ENCODE data around the gene ZMAT1.
"Not testable (repeated sequence)": the region's sequence is repeated elsewhere in the genome, so short reads cannot be mapped to it uniquely, and the experiment has no call there.

ZMAT1 gene

GRCh38 chrX:101931488-101932248 lies at the start of gene ZMAT1:
TSS of gene ZMAT1 (minus strand) at chrX:101932027. CDS start at chrX:101932008, 19 bp downstream.
- DNase-seq (ENCODE audit: low spot score) = peak; percentile 92

DNA sequence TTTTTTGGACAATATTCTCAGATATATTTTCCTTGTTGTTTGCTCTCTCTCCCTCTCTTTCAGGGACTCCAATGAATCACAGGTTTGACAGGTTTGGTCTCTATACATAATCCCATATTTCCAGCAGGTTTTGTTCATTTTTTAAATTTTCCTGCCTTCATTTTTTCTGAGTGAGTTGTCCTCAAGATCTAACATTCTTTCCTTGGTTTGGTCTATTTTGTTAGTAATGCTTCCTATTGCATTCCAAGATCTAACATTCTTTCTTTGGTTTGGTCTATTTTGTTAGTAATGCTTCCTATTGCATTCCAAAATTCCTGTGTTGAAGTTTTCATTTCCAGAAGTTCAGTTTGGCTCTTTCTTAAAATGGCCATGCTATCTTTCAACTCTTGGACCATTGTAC lies 45.3 kb upstream of the ZMAT1 start:
- DNase-seq (ENCODE audit: low spot score) = no peak

- no peak for DNase-seq (ENCODE audit: low spot score)
Measured at GRCh38 chrX:101973066-101973465, 41.2 kb upstream of the ZMAT1 start.

- DNase-seq (ENCODE audit: low spot score) = not testable (repeated sequence)
Measured at GRCh38 chrX:101964923-101965539, 33.2 kb upstream of the ZMAT1 start.

- DNase-seq (ENCODE audit: low spot score) = no peak
Measured at GRCh38 chrX:101958139-101958538, 26.3 kb upstream of the ZMAT1 start.

DNA sequence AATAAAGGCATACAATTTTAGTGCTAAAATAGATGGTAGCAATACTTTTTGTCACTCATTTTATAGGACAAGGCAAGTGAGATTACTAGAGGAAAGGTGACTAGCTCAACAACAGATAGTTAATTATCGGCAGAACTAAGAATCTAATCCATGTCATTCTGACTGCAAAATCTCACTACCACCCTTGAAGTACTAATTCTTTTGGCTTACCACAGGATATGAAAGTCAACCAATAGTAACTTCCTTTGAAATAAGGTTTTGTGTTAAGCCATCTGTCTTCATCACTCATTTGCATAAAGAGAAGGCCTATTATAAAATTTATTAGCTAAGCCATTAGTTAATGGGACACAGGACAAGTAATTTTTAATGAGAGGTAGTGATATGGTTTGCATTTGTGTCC lies 25.3 kb upstream of the ZMAT1 start:
- no peak for DNase-seq (ENCODE audit: low spot score)

- no peak for DNase-seq (ENCODE audit: low spot score)
Measured at GRCh38 chrX:101956556-101956955, 24.7 kb upstream of the ZMAT1 start.

- DNase-seq (ENCODE audit: low spot score) = no peak
Measured at GRCh38 chrX:101950581-101950980, 18.8 kb upstream of the ZMAT1 start.

DNA sequence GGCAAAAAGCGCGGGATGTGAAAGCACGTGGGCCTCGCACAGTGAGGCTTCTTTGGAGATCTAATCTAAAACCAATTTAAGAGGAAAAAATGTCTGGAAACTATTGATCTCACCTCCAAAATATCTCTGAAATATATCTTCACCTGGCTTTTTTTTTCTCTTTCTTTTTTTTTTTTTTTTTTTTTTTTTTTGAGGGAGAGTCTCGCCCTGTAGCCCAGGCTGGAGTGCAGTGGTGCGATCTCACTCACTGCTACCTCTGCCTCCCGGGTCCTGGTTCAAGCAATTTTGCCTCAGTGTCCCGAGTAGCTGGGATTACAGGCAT lies 383 bp upstream of the ZMAT1 start:
- no peak for DNase-seq (ENCODE audit: low spot score)

GRCh38 chrX:101931136-101931487 lies 715 bp downstream of the ZMAT1 start:
- no peak for DNase-seq (ENCODE audit: low spot score)

DNA sequence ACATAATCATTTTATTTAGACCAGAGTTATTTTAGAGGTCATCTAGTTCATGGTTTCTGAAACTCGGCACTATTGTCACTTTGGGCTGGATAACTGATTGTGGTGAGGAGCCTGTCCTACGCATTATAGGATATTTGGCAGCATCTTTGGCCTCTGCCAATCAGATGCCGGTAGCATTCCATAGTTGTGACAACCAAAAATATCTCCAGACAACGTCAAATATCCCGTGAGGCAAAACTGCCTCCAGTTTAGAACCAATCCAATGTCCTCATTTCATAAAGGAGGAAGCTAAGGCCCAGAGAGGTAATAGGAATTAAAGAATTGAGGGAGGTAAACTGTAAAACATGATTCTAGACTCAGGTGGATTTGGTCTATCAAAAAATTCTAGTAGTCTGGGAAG lies 6.1 kb downstream of the ZMAT1 start:
- DNase-seq (ENCODE audit: low spot score) = no peak

DNA sequence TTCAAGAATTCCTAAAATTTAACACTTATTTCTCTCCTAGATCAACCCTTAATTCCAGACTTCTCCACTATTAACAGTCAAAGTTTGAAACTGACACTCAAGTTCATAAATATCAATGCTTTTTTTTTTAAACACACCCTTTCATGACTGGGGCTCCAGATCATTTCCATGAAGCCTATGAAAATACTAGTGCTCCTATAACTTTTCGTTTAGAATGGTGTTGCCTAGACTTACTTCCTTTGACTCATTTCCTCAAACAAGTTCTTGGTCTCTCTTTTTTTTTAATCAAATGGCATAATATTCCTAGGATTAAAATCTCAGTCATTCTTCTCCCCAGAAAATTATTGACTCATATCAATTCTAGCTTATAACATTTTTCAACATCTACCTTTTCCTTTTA lies 13.1 kb downstream of the ZMAT1 start:
- no peak for DNase-seq (ENCODE audit: low spot score)

GRCh38 chrX:101906136-101906796 lies 25.6 kb downstream of the ZMAT1 start:
- DNase-seq (ENCODE audit: low spot score) = no peak

GRCh38 chrX:101904996-101905395 lies 26.8 kb downstream of the ZMAT1 start:
- no peak for DNase-seq (ENCODE audit: low spot score)

All from cerebellar cortex (tissue), 1 donor.